ENCODE measurements around the gene NR2F6.

- TF ChIP-seq CTCF (IDR thresholded peaks at IDR 0.05; ENCODE audit: low read length) (no peak), EZH2 (optimal IDR thresholded peaks at IDR 0.05; ENCODE audit: low read depth, low read length) (no peak), EZH2phosphoT487 (IDR thresholded peaks at IDR 0.05; ENCODE audit: low read length) (no peak)
Measured at GRCh38 chr19:17211547-17212446, 33.9 kb downstream of the NR2F6 start.

All from MM.1S (cell line).